Activated CD4-positive, alpha-beta T cell treated with anti-CD3 and anti-CD28 coated beads, Interleukin-2, amount 10 ng/mL, durations not matched to agents 24 days and 14 days (primary cell): ENCODE data around the gene RPRD1A. TPM values are rescaled to one million over a fixed set of nuclear protein-coding genes. Genes with fewer than 3 reads are reported as not detected.
"Not testable (repeated sequence)": the region's sequence is repeated elsewhere in the genome, so short reads cannot be mapped to it uniquely, and the experiment has no call there.

Experiments used
- DNase-seq: peaks from one replicate; pipeline ENCODE4 v3.0.0; 2022
- H3K27ac Mint-ChIP-seq: one replicate; pipeline ENCODE4 v1.8.0; 2022; ENCODE audit warnings: mild to moderate bottlenecking, mixed read lengths
- H3K27me3 Mint-ChIP-seq: one replicate; pipeline ENCODE4 v1.8.0; 2022; ENCODE audit warnings: mixed read lengths
- H3K36me3 Mint-ChIP-seq: one replicate; pipeline ENCODE4 v1.8.0; 2022; ENCODE audit warnings: low read depth, mild to moderate bottlenecking, mixed read lengths
- H3K4me1 Mint-ChIP-seq: one replicate; pipeline ENCODE4 v1.8.0; 2021; ENCODE audit warnings: mixed read lengths
- H3K4me3 Mint-ChIP-seq: one replicate; pipeline ENCODE4 v1.8.0; 2022; ENCODE audit warnings: mild to moderate bottlenecking, moderate library complexity, mixed read lengths
- H3K9me3 Mint-ChIP-seq: one replicate; pipeline ENCODE4 v1.8.0; 2021; ENCODE audit warnings: mixed read lengths
- intact Hi-C: fragments of 100-400 bp; cut with micrococcal nuclease; formaldehyde crosslinking; loops from one replicate; pipeline ENCODE4 v1.15.1; 2023
- total RNA-seq: library from RNA; stranded (reverse); gene quantifications from 2 replicates; pipeline ENCODE4 v1.2.3, GENCODE V29; 2022

The RPRD1A gene, protein sequence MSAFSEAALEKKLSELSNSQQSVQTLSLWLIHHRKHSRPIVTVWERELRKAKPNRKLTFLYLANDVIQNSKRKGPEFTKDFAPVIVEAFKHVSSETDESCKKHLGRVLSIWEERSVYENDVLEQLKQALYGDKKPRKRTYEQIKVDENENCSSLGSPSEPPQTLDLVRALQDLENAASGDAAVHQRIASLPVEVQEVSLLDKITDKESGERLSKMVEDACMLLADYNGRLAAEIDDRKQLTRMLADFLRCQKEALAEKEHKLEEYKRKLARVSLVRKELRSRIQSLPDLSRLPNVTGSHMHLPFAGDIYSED
- 24.6 and 27.4 TPM in 2 replicates for total RNA-seq

DNA sequence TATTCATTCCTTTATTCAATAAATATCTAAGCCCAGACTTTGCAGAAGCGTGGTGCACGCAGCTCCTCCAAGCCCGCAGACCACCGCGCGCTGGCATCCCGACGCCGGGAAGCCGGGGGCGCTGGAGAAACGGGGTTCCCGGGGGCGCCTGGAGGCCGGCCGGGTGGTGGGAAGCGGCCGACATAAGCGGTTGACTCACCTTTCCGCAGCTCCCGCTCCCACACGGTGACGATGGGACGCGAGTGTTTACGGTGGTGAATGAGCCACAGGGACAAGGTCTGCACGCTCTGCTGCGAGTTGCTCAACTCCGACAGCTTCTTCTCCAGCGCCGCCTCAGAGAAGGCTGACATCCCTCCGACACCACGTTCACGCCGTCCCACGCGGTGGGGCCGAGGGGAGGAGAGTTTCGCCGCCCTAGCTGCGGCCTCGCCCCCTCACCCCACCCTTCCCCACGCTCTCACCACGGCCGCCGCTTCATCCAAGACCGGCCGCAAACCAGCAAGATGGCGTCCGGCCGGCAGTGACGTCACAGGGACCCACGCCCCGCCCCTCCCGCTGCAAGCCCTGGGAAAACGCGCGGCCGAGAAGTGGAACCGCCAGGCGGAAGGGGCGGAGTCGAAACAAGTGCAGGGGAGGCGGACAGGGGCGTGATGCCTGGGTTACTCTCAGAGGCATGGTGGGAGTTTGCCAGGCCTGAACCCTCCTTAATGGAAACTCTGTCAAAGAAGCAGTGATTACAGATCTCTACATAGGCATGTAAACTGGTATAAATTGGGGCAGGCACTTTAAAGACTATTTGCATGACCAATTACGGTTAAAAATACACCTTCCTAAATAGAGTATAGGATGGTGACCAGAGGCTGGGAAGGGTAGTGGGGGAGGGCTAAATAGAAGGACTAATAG is at the start of gene RPRD1A:
RPRD1A (minus strand) TSS at position 505 of the 903 bp plus-strand sequence; CDS start at position 350, 155 bp downstream.
- DNase-seq, result peak; percentile 99
- H3K4me1 Mint-ChIP-seq, result peaks cover 28% of the 10 kb centered on the region
- H3K9me3 Mint-ChIP-seq, result peaks cover 5% of the 10 kb centered on the region
- intact Hi-C loops, result loop anchor here (1.0 to 10.0 kb wide), 7 partner anchors 37 to 1203 kb away; partner anchors contain the start of genes ELP2, INO80C, RMP24 and SLC39A6
- H3K27ac Mint-ChIP-seq, result peak within 1 kb of the TSS; percentile 97
- H3K4me3 Mint-ChIP-seq, result peak within 1 kb of the TSS; percentile 95
- H3K27me3 Mint-ChIP-seq, result peaks cover 7% of the 10 kb centered on the region
- peaks cover 20% of the 10 kb centered on the region for H3K36me3 Mint-ChIP-seq

DNA sequence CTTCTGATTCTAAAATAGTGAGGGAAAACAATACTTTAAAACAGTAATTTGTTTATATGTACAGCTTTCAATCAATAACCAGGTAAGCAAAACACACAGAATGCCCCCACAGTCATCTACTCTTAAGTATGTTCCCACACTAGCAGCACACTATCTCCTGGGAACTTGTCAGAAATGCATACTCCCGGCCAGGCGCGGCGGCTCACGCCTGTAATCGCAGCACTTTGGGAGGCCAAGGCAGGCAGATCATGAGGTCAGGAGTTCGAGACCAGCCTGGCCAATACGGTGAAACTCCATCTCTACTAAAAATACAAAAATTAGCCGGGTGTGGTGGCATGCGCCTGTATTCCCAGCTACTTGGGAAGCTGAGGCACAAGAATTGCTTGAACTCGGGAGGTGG is 49.4 kb upstream of the RPRD1A start:
- intact Hi-C loops, result loop anchor here (10.0 kb wide), 1 partner anchor 58 kb away; no protein-coding TSS in a partner anchor
- peaks cover 43% of the 10 kb centered on the region for H3K36me3 Mint-ChIP-seq
- not testable (repeated sequence) for H3K27me3 Mint-ChIP-seq, H3K27ac Mint-ChIP-seq, DNase-seq, H3K4me1 Mint-ChIP-seq, H3K4me3 Mint-ChIP-seq, H3K9me3 Mint-ChIP-seq

DNA sequence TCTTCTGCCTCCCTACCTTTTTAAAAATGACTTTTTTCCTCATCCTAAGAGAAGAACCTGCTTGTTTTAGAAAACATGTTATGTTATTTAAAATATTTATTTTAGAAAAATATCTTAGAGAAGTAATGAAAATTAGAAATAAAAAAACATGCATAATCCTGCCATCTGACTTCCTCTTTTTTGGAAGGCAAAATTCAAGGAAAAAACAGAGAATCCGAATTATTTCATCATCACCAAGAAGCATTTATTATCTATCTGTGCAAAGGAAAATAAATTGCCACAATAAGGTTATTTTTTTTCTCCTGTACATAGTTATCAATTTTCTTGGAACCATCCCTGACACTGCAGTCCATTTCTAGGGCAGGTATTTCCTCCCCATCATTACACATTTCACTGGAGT is 47.4 kb upstream of the RPRD1A start:
- H3K27ac Mint-ChIP-seq, result no peak overlapping the region
- H3K36me3 Mint-ChIP-seq, result peaks cover 45% of the 10 kb centered on the region
- DNase-seq, result no peak
- no peaks in the 10 kb centered on the region for H3K27me3 Mint-ChIP-seq
- H3K4me3 Mint-ChIP-seq, result no peak overlapping the region
- H3K4me1 Mint-ChIP-seq, result no peaks in the 10 kb centered on the region
- intact Hi-C loops, result loop anchor here (10.0 kb wide), 1 partner anchor 60 kb away; no protein-coding TSS in a partner anchor
- no peaks in the 10 kb centered on the region for H3K9me3 Mint-ChIP-seq

DNA sequence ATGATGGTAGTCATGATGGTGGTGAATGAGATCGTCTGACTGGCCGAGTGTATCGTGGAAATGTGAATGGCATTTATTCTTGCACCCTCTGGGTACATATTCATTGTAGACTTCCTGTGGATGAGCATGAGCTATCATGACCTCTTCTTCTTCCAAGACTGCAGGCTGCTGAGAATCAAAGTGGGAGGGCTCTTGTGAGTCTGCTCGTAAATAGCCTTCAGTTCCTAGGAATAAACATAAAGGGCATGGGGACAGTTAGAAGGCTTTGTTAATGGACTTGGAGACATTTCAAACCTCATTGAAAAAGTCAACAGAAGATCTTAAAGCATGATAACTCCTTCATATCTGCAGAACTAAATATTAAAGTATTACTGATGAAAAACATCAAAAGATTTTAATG is 46.9 kb upstream of the RPRD1A start:
- H3K36me3 Mint-ChIP-seq, result peaks cover 47% of the 10 kb centered on the region
- no peaks in the 10 kb centered on the region for H3K27me3 Mint-ChIP-seq
- no peak for DNase-seq
- H3K4me1 Mint-ChIP-seq, result no peaks in the 10 kb centered on the region
- no peak overlapping the region for H3K4me3 Mint-ChIP-seq
- intact Hi-C loops, result loop anchor here (10.0 kb wide), 1 partner anchor 61 kb away; no protein-coding TSS in a partner anchor
- no peaks in the 10 kb centered on the region for H3K9me3 Mint-ChIP-seq
- H3K27ac Mint-ChIP-seq, result no peak overlapping the region

DNA sequence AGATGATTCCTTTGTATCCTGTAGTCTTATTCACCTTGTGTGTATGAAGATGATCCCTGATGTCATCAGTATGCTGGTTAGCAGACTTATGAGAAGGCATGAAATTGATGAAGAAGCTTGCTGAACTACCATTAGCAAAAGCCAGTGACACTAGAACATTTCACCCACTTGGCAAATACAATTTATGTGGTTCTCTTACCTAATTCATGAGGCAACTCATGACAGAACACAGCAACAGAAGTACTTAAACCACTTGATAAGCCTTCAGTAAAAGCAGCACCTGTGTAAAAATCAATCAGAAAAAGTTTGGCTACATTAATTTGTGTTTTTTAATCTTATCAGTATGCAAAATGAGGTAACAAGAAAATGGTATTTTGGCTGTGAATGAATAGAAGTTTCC is 44.9 kb upstream of the RPRD1A start:
- Mint-ChIP-seq H3K27ac (no peak overlapping the region), H3K4me3 (no peak overlapping the region), H3K36me3 (peaks cover 50% of the 10 kb centered on the region), H3K9me3 (no peaks in the 10 kb centered on the region), H3K4me1 (no peaks in the 10 kb centered on the region), H3K27me3 (no peaks in the 10 kb centered on the region)
- intact Hi-C loops, result loop anchor here (10.0 kb wide), 1 partner anchor 62 kb away; no protein-coding TSS in a partner anchor
- DNase-seq, result no peak

DNA sequence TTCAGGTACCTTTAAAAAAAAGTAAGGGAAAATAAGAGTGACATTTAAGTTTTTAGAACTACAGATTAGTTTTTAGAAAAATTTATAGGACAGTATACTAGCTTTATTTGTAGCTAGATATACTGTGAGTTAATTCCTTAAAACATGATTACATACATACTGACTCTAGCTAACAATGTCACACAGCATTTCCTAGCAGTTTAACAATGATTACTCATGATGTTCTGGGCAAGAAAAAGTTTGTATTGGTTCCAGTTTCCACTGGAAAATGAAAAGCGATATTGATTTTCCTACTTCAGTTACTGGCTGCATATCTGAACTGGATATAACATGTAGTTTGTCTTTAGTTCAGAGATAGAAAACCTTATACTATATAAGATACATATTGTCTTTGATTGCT is 42.4 kb upstream of the RPRD1A start:
- DNase-seq, result no peak

GRCh38 chr18:36108601-36109000 is 41.2 kb upstream of the RPRD1A start:
- Mint-ChIP-seq H3K27me3 (no peaks in the 10 kb centered on the region), H3K27ac (no peak overlapping the region), H3K4me3 (no peak overlapping the region), H3K36me3 (peaks cover 30% of the 10 kb centered on the region), H3K4me1 (no peaks in the 10 kb centered on the region), H3K9me3 (no peaks in the 10 kb centered on the region)
- intact Hi-C loops, result no loop called here
- no peak for DNase-seq

More for the DNA sequence above, 42.4 kb upstream of the RPRD1A start:
- intact Hi-C loops, result loop anchor here (10.0 kb wide), 1 partner anchor 65 kb away; no protein-coding TSS in a partner anchor
- Mint-ChIP-seq H3K4me3 (no peak overlapping the region), H3K27ac (no peak overlapping the region), H3K36me3 (peaks cover 35% of the 10 kb centered on the region), H3K9me3 (no peaks in the 10 kb centered on the region), H3K4me1 (no peaks in the 10 kb centered on the region), H3K27me3 (no peaks in the 10 kb centered on the region)

GRCh38 chr18:36108196-36108595 is 40.8 kb upstream of the RPRD1A start:
- H3K27ac Mint-ChIP-seq, result no peak overlapping the region
- H3K4me3 Mint-ChIP-seq, result no peak overlapping the region
- H3K27me3 Mint-ChIP-seq, result no peaks in the 10 kb centered on the region
- intact Hi-C loops, result no loop called here
- DNase-seq, result no peak
- H3K9me3 Mint-ChIP-seq, result no peaks in the 10 kb centered on the region
- peaks cover 28% of the 10 kb centered on the region for H3K36me3 Mint-ChIP-seq
- no peaks in the 10 kb centered on the region for H3K4me1 Mint-ChIP-seq

- DNase-seq, result no peak
- H3K9me3 Mint-ChIP-seq, result no peaks in the 10 kb centered on the region
- H3K4me1 Mint-ChIP-seq, result no peaks in the 10 kb centered on the region
- H3K36me3 Mint-ChIP-seq, result peaks cover 24% of the 10 kb centered on the region
- H3K4me3 Mint-ChIP-seq, result no peak overlapping the region
- intact Hi-C loops, result no loop called here
- no peak overlapping the region for H3K27ac Mint-ChIP-seq
- H3K27me3 Mint-ChIP-seq, result no peaks in the 10 kb centered on the region
Measured at GRCh38 chr18:36107477-36107876, 40.1 kb upstream of the RPRD1A start.

DNA sequence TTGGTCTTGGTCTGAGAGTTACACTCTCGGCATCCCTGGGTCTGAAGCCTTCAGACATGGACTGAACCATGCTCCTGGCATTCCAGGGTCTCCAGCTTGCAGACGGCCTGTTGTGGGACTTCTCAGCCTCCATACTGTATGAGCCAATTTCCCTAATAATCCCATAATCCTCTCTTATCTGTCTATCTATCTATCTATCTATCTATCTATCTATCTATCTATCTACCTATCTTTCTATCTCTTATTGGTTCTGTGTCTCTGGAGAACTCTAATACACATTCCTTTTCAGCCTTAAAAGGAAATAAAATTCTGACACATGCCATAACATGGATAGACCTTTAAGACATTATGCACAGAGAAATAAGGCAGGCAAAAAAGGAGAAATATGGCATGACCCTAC is 37.4 kb upstream of the RPRD1A start:
- H3K27me3 Mint-ChIP-seq, result no peaks in the 10 kb centered on the region
- no peaks in the 10 kb centered on the region for H3K9me3 Mint-ChIP-seq
- H3K27ac Mint-ChIP-seq, result no peak overlapping the region
- H3K4me3 Mint-ChIP-seq, result no peak overlapping the region
- intact Hi-C loops, result no loop called here
- no peaks in the 10 kb centered on the region for H3K4me1 Mint-ChIP-seq
- DNase-seq, result no peak
- peaks cover 7% of the 10 kb centered on the region for H3K36me3 Mint-ChIP-seq

- H3K36me3 Mint-ChIP-seq, result no peaks in the 10 kb centered on the region
- H3K4me1 Mint-ChIP-seq, result no peaks in the 10 kb centered on the region
- no peaks in the 10 kb centered on the region for H3K9me3 Mint-ChIP-seq
- H3K27me3 Mint-ChIP-seq, result peaks cover 4% of the 10 kb centered on the region
- H3K4me3 Mint-ChIP-seq, result no peak overlapping the region
- intact Hi-C loops, result no loop called here
- H3K27ac Mint-ChIP-seq, result no peak overlapping the region
- DNase-seq, result no peak
Measured at GRCh38 chr18:36101943-36102342, 34.6 kb upstream of the RPRD1A start.

DNA sequence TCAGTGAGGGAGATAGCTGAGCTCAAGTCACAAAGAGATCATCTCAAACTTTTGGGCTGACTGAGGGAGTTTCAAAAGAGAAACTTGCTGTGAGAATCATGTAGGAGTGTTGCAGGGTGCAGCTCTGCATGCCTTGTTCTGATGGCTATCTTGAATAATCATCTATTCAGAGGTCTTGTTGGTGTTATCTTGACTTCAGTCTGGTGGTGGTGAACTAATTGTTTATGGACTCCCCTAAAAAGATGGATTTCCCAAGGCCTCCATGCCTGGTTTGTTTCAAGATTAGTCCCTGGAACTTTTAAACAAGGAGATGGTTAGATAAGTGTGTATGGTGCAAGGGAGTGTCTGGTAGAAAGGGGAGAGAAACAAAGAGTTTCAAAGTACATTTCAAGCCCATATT is 32.0 kb upstream of the RPRD1A start:
- intact Hi-C loops, result loop anchor here (5.0 to 10.0 kb wide), 2 partner anchors 345 to 473 kb away; no protein-coding TSS in a partner anchor
- H3K4me1 Mint-ChIP-seq, result no peaks in the 10 kb centered on the region
- H3K36me3 Mint-ChIP-seq, result no peaks in the 10 kb centered on the region
- no peak overlapping the region for H3K27ac Mint-ChIP-seq
- DNase-seq, result no peak
- H3K9me3 Mint-ChIP-seq, result no peaks in the 10 kb centered on the region
- no peak overlapping the region for H3K4me3 Mint-ChIP-seq
- H3K27me3 Mint-ChIP-seq, result peaks cover 11% of the 10 kb centered on the region

DNA sequence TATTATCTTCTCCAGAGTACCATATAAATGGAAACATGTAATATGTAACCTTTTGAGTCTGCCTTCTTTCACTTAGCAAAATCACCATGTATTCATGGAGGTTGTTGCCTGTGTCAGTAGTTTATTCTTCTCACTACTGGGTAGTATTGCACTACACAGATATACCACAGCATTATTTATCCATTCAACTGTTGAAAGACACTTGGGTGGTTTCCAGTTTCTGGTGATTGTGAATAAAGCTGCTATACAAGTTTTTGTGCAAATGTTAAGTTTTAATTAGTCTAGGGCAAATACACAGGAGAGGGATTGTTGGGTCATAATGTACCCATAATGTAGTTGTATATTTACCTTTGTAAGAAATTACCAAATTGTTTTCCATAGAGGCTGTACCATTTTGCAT is 29.6 kb upstream of the RPRD1A start:
- Mint-ChIP-seq H3K4me3 (no peak overlapping the region), H3K4me1 (peaks cover 4% of the 10 kb centered on the region), H3K27ac (no peak overlapping the region), H3K36me3 (no peaks in the 10 kb centered on the region), H3K9me3 (no peaks in the 10 kb centered on the region), H3K27me3 (peaks cover 11% of the 10 kb centered on the region)
- intact Hi-C loops, result loop anchor here (2.0 to 10.0 kb wide), 3 partner anchors 80 to 475 kb away; no protein-coding TSS in a partner anchor
- no peak for DNase-seq
